Uterus (tissue), 2 donors: ENCODE results near the gene TMEM161A.

Experiments
- CTCF ChIP-seq, 4 experiments: fragments of 200-600 bp in 2 of 4; fragments of 450-650 bp in 2 of 4; sonication (generic) in 2 of 4; IDR thresholded peaks; one replicate each; pipeline ENCODE4 v1.5.1; 2016 to 2019; ENCODE audit warnings: antibody characterized with exemption in 4 of 4, mild to moderate bottlenecking in 2 of 4, moderate library complexity in 1 of 4
- POLR2A ChIP-seq, 2 donors: fragments of 450-650 bp; IDR thresholded peaks; one replicate each; pipeline ENCODE4 v1.6.1; 2016; ENCODE audit warnings: antibody characterized with exemption in 2 of 2, mild to moderate bottlenecking in 1 of 2, moderate library complexity in 1 of 2

GRCh38 chr19:19115954-19116353 lies 22.3 kb downstream of the TMEM161A start:
- TF ChIP-seq POLR2A (IDR thresholded peaks at IDR 0.05) (no peak), CTCF (IDR thresholded peaks at IDR 0.05) (peak in 1 of 4 experiments; percentile 25)
